Gastroesophageal sphincter (tissue), 3 donors: Measurements from ENCODE around the gene SLC44A3.

Experiments
- CTCF ChIP-seq, 4 experiments: fragments of 200-600 bp in 2 of 4; fragments of 450-650 bp in 2 of 4; sonication (generic) in 1 of 4; IDR thresholded peaks; one replicate each; pipeline ENCODE4 v1.5.1; 2017 to 2019; ENCODE audit warnings: antibody characterized with exemption in 4 of 4, mild to moderate bottlenecking in 2 of 4, moderate library complexity in 2 of 4
- POLR2A ChIP-seq, 2 donors: fragments of 450-650 bp; IDR thresholded peaks; one replicate each; pipeline ENCODE4 v1.6.1; 2017; ENCODE audit warnings: antibody characterized with exemption in 2 of 2, mild to moderate bottlenecking in 2 of 2, moderate library complexity in 1 of 2
- POLR2AphosphoS5 ChIP-seq: sonication (generic); formaldehyde crosslinking; IDR thresholded peaks from one replicate; pipeline ENCODE4 v1.6.1; 2017; ENCODE audit warnings: antibody characterized with exemption

- TF ChIP-seq POLR2A (IDR thresholded peaks at IDR 0.05) (no peak), CTCF (IDR thresholded peaks at IDR 0.05) (no peak), POLR2AphosphoS5 (no peak)
These were observed 53.6 kb downstream of the SLC44A3 start for GRCh38 chr1:94873520-94874351.
